ENCODE measurements around the gene PLA2G2C.

DNA sequence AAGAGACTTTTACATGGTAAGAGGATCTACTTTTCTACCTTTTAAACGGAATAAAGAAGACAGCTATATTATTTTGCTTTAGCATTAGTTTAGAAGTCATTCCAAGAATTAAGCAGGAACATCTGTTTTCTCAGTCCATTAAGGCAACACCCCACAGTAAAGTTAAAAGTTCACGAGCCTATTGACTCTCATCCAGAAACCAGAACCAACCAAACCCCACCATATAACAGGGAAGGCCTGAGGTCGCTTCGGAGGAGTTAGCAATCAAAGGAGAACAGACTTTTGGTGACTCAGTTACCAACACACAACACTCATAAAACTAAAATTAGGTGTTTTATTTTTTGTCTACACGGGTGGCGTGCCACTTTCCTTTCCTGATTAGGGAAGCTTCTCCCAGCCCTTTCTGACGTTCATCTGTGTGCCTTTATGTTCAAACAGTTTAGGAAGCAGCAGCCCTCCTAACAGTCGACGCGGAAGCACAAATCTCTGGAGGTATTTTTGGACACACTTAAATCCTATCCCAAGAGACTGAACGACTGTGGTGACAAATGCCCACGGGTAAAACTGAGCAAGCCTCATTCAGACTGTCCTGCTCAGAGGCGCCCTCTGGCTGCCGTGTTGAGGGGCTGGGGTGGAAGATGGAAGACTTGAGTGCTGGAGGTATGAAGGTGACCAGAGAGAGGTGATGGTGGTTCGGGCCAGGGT, 8.6 kb upstream of the PLA2G2C start:
- TF ChIP-seq CTCF (IDR thresholded peaks at IDR 0.05): peak; percentile 93
- TF ChIP-seq EZH2 (IDR thresholded peaks at IDR 0.05; ENCODE audit: borderline replicate concordance, insufficient read depth, low read depth, low read length, poor library complexity, severe bottlenecking): no peak

Measured in B cell (primary cell).